ENCODE measurements around the gene BAZ2B.

- no peak for TF ChIP-seq CTCF (IDR thresholded peaks at IDR 0.05; ENCODE audit: borderline replicate concordance, extremely low read depth, low read length, poor library complexity, severe bottlenecking)
- TF ChIP-seq EZH2 (IDR thresholded peaks at IDR 0.05; ENCODE audit: borderline replicate concordance, low read depth, low read length, severe bottlenecking): no peak
Observed at GRCh38 chr2:159573846-159574606, 42.3 kb downstream of the BAZ2B start.
